Esophagus squamous epithelium (tissue), 4 donors: ENCODE measurements around the gene PRKAR1B.
"Not testable (repeated sequence)": the region's sequence is repeated elsewhere in the genome, so short reads cannot be mapped to it uniquely, and the experiment has no call there.

Experiments used
- CTCF ChIP-seq, 6 experiments: fragments of 450-650 bp in 4 of 6; fragments of 200-600 bp in 2 of 6; sonication (generic) in 2 of 6; IDR thresholded peaks; one replicate each; pipeline ENCODE4 v1.5.1; 2016 to 2019; ENCODE audit warnings: antibody characterized with exemption in 6 of 6, mild to moderate bottlenecking in 4 of 6, moderate library complexity in 4 of 6
- POLR2A ChIP-seq, 4 donors: fragments of 450-650 bp; IDR thresholded peaks; one replicate each; pipeline ENCODE4 v1.6.1; 2017; ENCODE audit warnings: antibody characterized with exemption in 4 of 4, mild to moderate bottlenecking in 4 of 4, moderate library complexity in 3 of 4

GRCh38 chr7:652167-652566, 74.9 kb downstream of the PRKAR1B start:
- TF ChIP-seq CTCF, POLR2A (IDR thresholded peaks at IDR 0.05): not testable (repeated sequence)
